Sciatic nerve (tissue), 2 donors: ENCODE results near the gene SH2D6. TPM values are rescaled to one million over a fixed set of nuclear protein-coding genes. Genes with fewer than 3 reads are reported as not detected.
"Not testable (repeated sequence)": the region's sequence is repeated elsewhere in the genome, so short reads cannot be mapped to it uniquely, and the experiment has no call there.

Experiments
- ATAC-seq: fragments of 200-7000 bp; cut with Tn5 transposase; one replicate; pipeline ENCODE4 v1.9.1; 2020; ENCODE audit warnings: mild to moderate bottlenecking, moderate library complexity
- DNase-seq: peaks from one replicate; pipeline ENCODE4 v3.0.0-alpha.2; 2020; ENCODE audit warnings: low spot score
- intact Hi-C: fragments of 100-400 bp; cut with DNase I; formaldehyde crosslinking; loops from one replicate; pipeline ENCODE4 v1.14.2; 2022
- total RNA-seq: library from RNA; stranded (reverse); fragmentation: NEBNext Ultra II Directional; extraction: Animal tissue kit (Norgen Biotek cat#: 25700); gene quantifications from one replicate; pipeline ENCODE4 v1.2.1, GENCODE V29; 2021
- donor health status: DM: no; HTN: no; CAD: no.
- donor health status: DM: no; HTN: no; CAD: no.

The SH2D6 gene
- total RNA-seq, 1 donor from 2014 or later = 0.40 TPM

DNA sequence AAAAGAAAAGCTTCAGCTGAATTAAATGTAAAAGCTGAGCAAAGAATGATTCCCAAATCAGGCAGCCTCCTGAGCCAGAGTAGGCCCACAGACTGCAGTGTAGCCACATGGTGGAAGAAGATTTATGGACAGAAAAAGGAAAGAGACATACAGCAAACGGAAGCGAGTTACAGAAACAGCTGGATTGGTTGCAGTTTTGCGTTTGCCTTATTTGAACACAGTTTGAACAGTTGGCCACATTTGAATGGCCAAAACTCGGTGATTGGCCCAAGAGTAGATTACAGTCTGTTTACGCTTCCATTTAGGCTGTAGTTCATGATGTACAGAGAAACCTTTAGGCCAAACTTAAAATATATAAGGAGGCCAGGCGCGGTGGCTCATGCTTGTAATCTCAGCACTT is 35.1 kb downstream of the SH2D6 start:
- intact Hi-C loops = no loop called here
- ATAC-seq (no peak), DNase-seq (no peak)

DNA sequence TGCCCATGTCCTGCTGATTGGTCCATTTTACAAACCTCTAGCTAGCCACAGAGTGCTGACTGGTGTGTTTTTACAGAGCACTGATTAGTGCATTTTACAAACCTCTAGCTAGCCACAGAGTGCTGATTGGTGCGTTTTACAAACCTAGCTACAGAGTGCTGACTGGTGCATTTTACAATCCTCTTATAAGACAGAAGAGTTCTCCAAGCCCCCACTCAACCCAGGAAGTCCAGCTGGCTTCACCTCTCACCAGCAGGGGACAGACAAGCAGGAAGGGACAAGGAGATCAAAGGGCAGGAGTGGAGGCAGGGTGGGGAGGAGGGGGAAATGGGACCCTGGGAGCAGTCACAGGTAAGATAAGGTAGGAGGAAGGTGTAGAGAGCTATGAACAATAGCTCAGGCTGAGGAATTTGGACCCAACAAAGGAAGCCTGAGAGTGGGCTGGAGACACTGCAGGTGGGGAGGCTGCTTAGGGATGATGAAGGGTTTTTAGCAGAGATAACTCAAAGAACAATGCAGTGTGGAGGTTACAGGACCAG is 37.1 kb downstream of the SH2D6 start:
- no peak for DNase-seq
- ATAC-seq = no peak
- intact Hi-C loops = no loop called here

GRCh38 chr2:85457043-85457442 is 38.5 kb downstream of the SH2D6 start:
- ATAC-seq (no peak), DNase-seq (no peak)
- intact Hi-C loops = no loop called here

DNA sequence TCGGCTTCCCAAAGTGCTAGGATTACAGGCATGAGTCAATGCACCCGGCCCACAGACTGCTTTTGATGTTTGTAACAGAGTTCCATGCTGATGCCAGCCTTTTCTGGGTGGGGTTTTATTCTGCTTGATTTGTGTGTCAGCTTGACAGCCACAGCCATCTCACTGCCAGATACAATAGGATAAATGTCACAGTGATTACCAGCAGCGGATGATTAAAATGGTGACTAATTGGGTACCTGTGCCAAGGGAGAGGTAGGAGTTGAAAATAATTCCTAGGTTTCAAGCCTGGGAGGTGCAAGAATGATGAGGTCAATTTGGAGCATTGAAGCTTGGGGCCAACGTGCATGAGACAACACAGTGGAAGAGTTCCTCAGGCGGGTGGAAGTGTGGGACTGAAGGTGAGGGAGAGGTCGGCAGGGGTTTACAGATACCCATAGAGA is 39.4 kb downstream of the SH2D6 start:
- ATAC-seq (no peak), DNase-seq (no peak)
- intact Hi-C loops = loop anchor here (1.0 kb wide), 1 partner anchor 21 kb away; no protein-coding TSS in a partner anchor

- ATAC-seq (no peak), DNase-seq (no peak)
- intact Hi-C loops = loop anchor here (1.0 kb wide), 1 partner anchor 20 kb away; no protein-coding TSS in a partner anchor
Observed at GRCh38 chr2:85458601-85459563, 40.4 kb downstream of the SH2D6 start.

DNA sequence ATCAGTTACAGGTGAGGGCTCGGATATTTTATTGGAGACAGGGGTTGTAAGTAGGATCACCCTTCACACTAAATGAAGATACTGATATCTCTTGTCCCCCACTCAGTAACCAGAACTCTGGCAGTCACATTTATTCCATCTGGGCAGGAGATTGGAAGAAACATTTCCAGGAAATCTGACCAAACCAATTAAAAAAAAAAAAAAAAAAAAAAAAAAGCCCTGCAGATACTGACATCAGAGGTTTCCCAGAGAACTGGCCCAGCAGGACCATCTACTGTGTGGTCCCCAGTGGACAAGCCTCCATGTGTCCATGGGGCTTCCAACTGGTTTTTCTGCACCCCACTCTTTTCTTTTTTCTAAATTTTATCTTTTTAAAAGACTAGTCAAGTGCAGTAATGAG is 41.3 kb downstream of the SH2D6 start:
- intact Hi-C loops = no loop called here
- ATAC-seq = no peak
- DNase-seq = no peak

GRCh38 chr2:85462322-85462721 is 43.8 kb downstream of the SH2D6 start:
- DNase-seq = no peak
- no peak for ATAC-seq
- intact Hi-C loops = no loop called here

GRCh38 chr2:85468096-85468703 is 49.7 kb downstream of the SH2D6 start:
- ATAC-seq = no peak
- no peak for DNase-seq
- intact Hi-C loops = no loop called here

DNA sequence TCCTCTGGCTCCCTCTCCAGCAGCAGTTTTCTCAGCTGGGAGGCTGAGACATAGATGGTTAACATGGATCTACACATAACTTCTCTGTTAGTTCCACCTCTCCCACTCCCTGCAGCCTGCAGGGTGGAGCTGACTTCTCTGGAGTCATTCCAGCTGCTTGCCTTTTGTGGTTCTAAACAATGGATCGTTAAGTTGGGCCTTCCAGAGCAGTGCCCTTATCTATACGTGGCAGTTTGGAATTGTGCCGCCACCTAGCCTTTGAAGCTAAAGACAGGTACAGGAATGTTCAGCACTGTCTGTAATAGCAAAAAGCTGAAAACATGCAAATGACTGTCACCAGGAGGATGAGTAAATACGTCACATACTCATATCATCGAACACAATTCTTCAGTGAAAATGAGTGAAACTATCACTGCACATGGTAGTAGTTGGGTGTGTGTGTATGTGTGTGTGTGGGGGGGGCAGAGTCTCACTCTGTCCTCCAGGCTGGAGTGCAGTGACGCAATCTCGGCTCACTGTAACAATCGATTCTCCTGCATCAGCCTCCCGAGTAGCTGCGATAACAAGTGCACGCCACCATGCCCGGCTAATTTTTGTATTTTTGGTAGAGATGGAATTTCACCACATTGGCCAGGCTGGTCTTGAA is 50.3 kb downstream of the SH2D6 start:
- intact Hi-C loops = no loop called here
- peak; percentile 42 for ATAC-seq
- no peak for DNase-seq

- peak; percentile 50 for DNase-seq
- ATAC-seq = peak; percentile 54
- intact Hi-C loops = no loop called here
Observed at GRCh38 chr2:85470850-85471800, 52.6 kb downstream of the SH2D6 start.

GRCh38 chr2:85472261-85472660 is 53.7 kb downstream of the SH2D6 start:
- no peak for ATAC-seq
- DNase-seq = no peak
- intact Hi-C loops = no loop called here

GRCh38 chr2:85475799-85476490 is 57.4 kb downstream of the SH2D6 start:
- no peak for DNase-seq
- no peak for ATAC-seq
- intact Hi-C loops = no loop called here

DNA sequence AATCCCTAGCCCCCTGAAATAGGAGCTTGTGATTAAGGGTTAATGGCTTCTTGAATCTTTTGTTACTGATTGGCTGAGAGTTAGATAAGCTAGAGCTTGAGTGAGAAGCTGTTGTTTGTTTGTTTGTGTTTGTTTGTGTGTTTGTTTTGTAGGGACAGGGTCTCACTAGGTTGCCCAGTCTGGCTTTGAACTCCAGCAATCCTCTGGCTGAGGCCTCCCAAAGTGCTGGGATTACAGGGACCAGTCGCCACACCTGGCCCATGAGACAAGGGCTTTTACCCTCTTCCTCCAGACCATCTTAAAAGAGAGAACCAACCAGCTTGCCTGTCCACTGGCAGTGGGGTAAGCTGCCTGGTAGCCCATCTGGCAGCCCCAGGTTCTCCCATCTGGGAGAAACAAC is 58.1 kb downstream of the SH2D6 start:
- DNase-seq (no peak), ATAC-seq (no peak)
- intact Hi-C loops = no loop called here

GRCh38 chr2:85477884-85478283 is 59.4 kb downstream of the SH2D6 start:
- intact Hi-C loops = no loop called here
- DNase-seq = no peak
- ATAC-seq = no peak

DNA sequence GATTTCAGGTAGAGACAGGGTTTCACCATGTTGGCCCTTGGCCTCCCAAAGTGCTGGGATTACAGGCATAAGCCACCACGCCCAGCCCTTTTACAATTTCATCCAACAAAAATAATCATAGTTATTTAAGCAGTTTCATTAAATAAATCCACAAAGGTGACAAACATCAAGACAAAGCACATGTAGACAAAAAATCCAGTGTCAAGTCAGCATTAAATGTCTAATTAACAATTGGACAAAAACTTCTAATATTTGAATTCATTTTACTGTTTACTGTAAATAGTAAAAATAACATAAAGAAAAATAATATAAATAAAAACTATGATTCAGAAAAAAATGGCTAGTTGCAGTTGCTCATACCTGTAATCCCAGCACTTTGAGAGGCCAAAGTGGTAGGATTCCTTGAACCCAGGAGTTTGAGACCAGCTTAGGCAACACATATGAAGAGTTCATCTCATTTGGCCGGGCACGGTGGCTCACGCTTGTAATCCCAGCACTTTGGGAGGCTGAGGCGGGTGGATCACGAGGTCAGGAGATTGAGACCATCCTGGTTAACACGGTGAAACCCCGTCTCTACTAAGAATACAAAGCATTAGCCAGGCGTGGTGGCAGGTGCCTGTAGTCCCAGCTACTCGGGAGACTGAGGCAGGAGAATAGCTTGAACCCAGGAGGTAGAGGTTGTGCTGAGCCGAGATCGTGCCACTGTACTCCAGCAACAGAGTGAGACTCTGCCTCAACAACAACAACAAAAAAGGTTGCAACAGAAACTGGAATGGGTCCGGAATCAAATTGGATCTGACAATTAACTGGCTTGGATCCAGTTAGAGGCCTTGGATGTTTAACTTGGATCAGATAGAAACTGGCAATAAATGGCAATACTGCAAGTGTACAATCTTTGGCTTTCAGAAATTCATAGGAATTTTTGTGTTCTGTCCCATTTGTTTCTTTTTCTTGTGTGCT is 63.6 kb downstream of the SH2D6 start:
- intact Hi-C loops = no loop called here
- no peak for DNase-seq
- no peak for ATAC-seq

DNA sequence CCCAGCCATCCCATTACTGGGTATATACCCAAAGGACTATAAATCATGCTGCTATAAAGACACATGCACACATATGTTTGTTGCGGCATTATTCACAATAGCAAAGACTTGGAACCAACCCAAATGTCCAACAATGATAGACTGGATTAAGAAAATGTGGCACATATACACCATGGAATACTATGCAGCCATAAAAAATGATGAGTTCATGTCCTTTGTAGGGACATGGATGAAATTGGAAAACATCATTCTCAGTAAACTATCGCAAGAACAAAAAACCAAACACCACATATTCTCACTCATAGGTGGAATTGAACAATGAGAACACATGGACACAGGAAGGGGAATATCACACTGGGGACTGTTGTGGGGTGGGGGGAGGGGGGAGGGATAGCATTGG is 66.1 kb downstream of the SH2D6 start:
- intact Hi-C loops, ATAC-seq, DNase-seq: not testable (repeated sequence)

GRCh38 chr2:85485815-85486214 is 67.3 kb downstream of the SH2D6 start:
- DNase-seq (no peak), ATAC-seq (no peak)
- intact Hi-C loops = no loop called here
